Measurements from ENCODE around the gene PAIP2.

DNA sequence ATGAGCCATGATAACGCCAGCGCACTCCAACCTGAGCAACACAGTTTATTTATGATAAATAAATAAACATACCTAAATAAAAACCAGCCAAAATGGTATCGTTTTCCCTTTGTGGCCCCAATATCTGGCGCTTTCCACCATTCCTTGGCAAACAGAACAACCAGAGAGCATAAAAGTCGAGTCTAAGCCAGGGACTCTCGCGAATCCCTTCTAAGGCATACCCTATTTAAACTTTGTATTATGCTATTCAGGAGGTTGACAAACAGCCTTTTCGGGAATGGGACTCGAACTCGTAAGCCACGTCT lies 48.5 kb upstream of the PAIP2 start:
- TF ChIP-seq, protein P1, sequence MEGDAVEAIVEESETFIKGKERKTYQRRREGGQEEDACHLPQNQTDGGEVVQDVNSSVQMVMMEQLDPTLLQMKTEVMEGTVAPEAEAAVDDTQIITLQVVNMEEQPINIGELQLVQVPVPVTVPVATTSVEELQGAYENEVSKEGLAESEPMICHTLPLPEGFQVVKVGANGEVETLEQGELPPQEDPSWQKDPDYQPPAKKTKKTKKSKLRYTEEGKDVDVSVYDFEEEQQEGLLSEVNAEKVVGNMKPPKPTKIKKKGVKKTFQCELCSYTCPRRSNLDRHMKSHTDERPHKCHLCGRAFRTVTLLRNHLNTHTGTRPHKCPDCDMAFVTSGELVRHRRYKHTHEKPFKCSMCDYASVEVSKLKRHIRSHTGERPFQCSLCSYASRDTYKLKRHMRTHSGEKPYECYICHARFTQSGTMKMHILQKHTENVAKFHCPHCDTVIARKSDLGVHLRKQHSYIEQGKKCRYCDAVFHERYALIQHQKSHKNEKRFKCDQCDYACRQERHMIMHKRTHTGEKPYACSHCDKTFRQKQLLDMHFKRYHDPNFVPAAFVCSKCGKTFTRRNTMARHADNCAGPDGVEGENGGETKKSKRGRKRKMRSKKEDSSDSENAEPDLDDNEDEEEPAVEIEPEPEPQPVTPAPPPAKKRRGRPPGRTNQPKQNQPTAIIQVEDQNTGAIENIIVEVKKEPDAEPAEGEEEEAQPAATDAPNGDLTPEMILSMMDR (IDR thresholded peaks at IDR 0.05; ENCODE audit: low read length), result no peak
- TF ChIP-seq EZH2phosphoT487 (IDR thresholded peaks at IDR 0.05; ENCODE audit: low read length), result no peak
